Keratinocyte (primary cell): ENCODE data around the gene CAPZB.

Experiments
- EZH2 ChIP-seq: IDR thresholded peaks from one replicate; pipeline ENCODE4 v1.6.1; 2012; ENCODE audit warnings: inconsistent platforms, mild to moderate bottlenecking, low read length, moderate library complexity
- TF ChIP-seq, protein P1 (sequence below), 3 experiments: IDR thresholded peaks in 1 of 3; conservative IDR thresholded peaks in 1 of 3; optimal IDR thresholded peaks in 1 of 3; 2 replicates in 2 of 3; 3 replicates in 1 of 3; pipeline versions ENCODE3 to v1.5.1; 2011; ENCODE audit warnings: low read length in 3 of 3, mild to moderate bottlenecking in 3 of 3, moderate library complexity in 2 of 3, control low read depth in 1 of 3, inconsistent platforms in 1 of 3; ENCODE audit not compliant: insufficient read depth in 2 of 3; ENCODE audit errors: extremely low read depth in 1 of 3

DNA sequence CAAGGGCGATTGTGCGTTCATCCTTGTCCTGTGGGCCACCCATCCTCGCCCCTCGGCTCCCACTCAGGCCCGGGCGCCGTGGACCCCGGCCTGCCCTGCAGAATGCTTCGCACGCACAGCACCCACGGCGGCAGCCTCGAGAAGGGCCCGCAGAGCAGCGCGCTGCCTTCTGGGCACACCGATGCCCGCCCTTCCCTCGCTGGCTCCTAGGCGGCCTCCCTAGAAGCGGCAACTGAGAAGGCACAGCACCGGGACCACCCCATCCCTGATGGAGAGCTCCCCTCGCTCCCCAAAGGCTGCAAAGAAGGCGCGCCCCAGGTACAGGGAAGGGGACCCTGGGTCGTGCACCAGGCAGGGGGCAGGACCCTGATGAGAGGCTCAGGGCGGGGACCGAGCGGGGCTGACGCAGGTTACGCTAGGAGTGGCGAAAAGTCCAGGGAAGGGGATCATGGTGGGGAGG lies 971 bp downstream of the CAPZB start:
- TF ChIP-seq, protein P1, sequence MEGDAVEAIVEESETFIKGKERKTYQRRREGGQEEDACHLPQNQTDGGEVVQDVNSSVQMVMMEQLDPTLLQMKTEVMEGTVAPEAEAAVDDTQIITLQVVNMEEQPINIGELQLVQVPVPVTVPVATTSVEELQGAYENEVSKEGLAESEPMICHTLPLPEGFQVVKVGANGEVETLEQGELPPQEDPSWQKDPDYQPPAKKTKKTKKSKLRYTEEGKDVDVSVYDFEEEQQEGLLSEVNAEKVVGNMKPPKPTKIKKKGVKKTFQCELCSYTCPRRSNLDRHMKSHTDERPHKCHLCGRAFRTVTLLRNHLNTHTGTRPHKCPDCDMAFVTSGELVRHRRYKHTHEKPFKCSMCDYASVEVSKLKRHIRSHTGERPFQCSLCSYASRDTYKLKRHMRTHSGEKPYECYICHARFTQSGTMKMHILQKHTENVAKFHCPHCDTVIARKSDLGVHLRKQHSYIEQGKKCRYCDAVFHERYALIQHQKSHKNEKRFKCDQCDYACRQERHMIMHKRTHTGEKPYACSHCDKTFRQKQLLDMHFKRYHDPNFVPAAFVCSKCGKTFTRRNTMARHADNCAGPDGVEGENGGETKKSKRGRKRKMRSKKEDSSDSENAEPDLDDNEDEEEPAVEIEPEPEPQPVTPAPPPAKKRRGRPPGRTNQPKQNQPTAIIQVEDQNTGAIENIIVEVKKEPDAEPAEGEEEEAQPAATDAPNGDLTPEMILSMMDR (optimal IDR thresholded peaks at IDR 0.05 in 1 of 3, IDR thresholded peaks at IDR 0.05 in 1 of 3, conservative IDR thresholded peaks at IDR 0.05 in 1 of 3; ENCODE audit: extremely low read depth in 1 of 3, insufficient read depth in 2 of 3, low read length in 3 of 3): no peak
- TF ChIP-seq EZH2: no peak
